PC-3 (cell line): ENCODE measurements around the gene TNFSF8.

Source experiments
- EZH2 ChIP-seq: fragments of 300-600 bp; sonication (generic); IDR thresholded peaks from one replicate; pipeline ENCODE4 v1.6.1; 2017; ENCODE audit warnings: antibody characterized with exemption, mild to moderate bottlenecking, low read length; ENCODE audit not compliant: unreplicated experiment
- EZH2phosphoT487 ChIP-seq: fragments of 300-600 bp; sonication (generic); IDR thresholded peaks from 2 replicates; pipeline ENCODE4 v1.6.1; 2018; ENCODE audit warnings: mild to moderate bottlenecking, antibody characterized with exemption, low read length, borderline replicate concordance
- TF ChIP-seq, protein P1 (sequence below): fragments of 300-600 bp; sonication (generic); conservative IDR thresholded peaks from 2 replicates; pipeline ENCODE4 v1.5.1; 2017; ENCODE audit warnings: antibody characterized with exemption, low read depth, mild to moderate bottlenecking, low read length

DNA sequence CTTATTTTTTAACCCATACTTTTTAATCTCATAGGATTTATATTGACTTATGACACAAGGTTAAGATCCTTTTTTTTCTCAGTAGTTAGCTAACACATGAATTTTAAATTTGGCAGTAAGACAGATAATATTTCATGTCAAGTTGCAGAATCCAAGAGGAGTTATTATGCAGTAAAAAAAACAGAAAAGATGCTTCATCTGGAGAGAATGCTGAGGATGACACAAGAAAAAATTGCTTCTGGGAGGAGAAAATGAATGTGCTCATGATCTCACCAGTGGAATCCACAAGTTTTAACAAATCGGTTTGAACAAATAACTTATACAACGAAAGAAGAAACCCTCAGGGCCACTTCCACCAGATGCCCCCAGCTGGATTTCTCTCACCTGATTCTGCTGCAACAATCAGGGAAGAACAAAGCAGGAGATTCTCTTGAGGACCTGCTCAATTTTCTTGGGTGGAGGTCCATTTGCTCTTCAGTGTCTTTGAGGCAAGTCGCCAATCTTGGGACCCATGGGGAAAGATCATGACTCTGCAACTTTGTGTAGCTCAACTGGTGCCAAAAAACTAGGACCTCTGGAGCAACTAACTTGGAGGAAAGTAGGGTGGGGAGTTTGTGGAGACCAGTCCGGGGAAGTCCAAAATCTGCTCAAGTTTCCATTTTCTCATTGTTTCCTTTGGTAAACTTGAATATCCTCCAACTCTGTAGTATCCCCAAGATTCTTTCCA lies 74.0 kb downstream of the TNFSF8 start:
- TF ChIP-seq EZH2: no peak
- TF ChIP-seq, protein P1, sequence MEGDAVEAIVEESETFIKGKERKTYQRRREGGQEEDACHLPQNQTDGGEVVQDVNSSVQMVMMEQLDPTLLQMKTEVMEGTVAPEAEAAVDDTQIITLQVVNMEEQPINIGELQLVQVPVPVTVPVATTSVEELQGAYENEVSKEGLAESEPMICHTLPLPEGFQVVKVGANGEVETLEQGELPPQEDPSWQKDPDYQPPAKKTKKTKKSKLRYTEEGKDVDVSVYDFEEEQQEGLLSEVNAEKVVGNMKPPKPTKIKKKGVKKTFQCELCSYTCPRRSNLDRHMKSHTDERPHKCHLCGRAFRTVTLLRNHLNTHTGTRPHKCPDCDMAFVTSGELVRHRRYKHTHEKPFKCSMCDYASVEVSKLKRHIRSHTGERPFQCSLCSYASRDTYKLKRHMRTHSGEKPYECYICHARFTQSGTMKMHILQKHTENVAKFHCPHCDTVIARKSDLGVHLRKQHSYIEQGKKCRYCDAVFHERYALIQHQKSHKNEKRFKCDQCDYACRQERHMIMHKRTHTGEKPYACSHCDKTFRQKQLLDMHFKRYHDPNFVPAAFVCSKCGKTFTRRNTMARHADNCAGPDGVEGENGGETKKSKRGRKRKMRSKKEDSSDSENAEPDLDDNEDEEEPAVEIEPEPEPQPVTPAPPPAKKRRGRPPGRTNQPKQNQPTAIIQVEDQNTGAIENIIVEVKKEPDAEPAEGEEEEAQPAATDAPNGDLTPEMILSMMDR: no peak
- no peak for TF ChIP-seq EZH2phosphoT487
